ENCODE measurements around the gene KLHL30. TPM values are rescaled to one million over a fixed set of nuclear protein-coding genes. Genes with fewer than 3 reads are reported as not detected.

The KLHL30 gene
- total RNA-seq, 4 donors from 2014 or later = 0.20 to 0.67 (median 0.38) TPM

GRCh38 chr2:238132463-238133450, 5.7 kb upstream of the KLHL30 start:
- Histone ChIP-seq H3K4me3 (replicated peaks in 1 of 3) (no peak overlapping the region), H3K9me3 (no peaks in the 10 kb centered on the region), H3K27ac (no peak overlapping the region), H3K4me1 (no peaks in the 10 kb centered on the region), H3K36me3 (no peaks in the 10 kb centered on the region), H3K27me3 (no peaks in the 10 kb centered on the region)
- no peak for TF ChIP-seq CTCF (IDR thresholded peaks at IDR 0.05)
- TF ChIP-seq POLR2A (IDR thresholded peaks at IDR 0.05) = no peak
- no peak for DNase-seq
- intact Hi-C loops (cut with DNase I) = no loop called here
- WGBS, 2 donors = 90 to 95% methylated on average over 20 to 22 of the region's 23 CpGs

- Histone ChIP-seq H3K27me3 (no peaks in the 10 kb centered on the region), H3K27ac (no peak overlapping the region), H3K4me3 (replicated peaks in 1 of 3) (no peak overlapping the region), H3K9me3 (no peaks in the 10 kb centered on the region), H3K36me3 (no peaks in the 10 kb centered on the region), H3K4me1 (peaks cover 3 to 9% of the 10 kb centered on the region in 2 donors)
- intact Hi-C loops (cut with DNase I) = no loop called here
- no peak for DNase-seq
- TF ChIP-seq CTCF (IDR thresholded peaks at IDR 0.05) (no peak), POLR2A (IDR thresholded peaks at IDR 0.05) (no peak)
- WGBS, 2 donors = 69 to 75% methylated on average over 7 to 9 of the region's 14 CpGs
Measured at GRCh38 chr2:238133499-238134392, 4.7 kb upstream of the KLHL30 start.

- Histone ChIP-seq H3K4me1 (peaks cover 8 to 15% of the 10 kb centered on the region in 2 donors), H3K27me3 (no peaks in the 10 kb centered on the region), H3K4me3 (replicated peaks in 1 of 3) (no peak overlapping the region), H3K36me3 (no peaks in the 10 kb centered on the region), H3K9me3 (no peaks in the 10 kb centered on the region), H3K27ac (no peak overlapping the region)
- TF ChIP-seq CTCF (IDR thresholded peaks at IDR 0.05) (no peak), POLR2A (IDR thresholded peaks at IDR 0.05) (no peak)
- no peak for DNase-seq
- intact Hi-C loops (cut with DNase I) = no loop called here
- 94 to 97% methylated on average over 9 to 11 of the region's 11 CpGs for WGBS, 2 donors
Measured at GRCh38 chr2:238134393-238134785, 4.1 kb upstream of the KLHL30 start.

GRCh38 chr2:238135601-238136150, 2.8 kb upstream of the KLHL30 start:
- H3K4me1 ChIP-seq = peaks cover 8 to 16% of the 10 kb centered on the region in 2 donors

More at GRCh38 chr2:238135601-238136150, 2.8 kb upstream of the KLHL30 start:
- 88 to 93% methylated on average over 15 of the region's 15 CpGs for WGBS, 2 donors
- no peak for TF ChIP-seq CTCF (IDR thresholded peaks at IDR 0.05)
- TF ChIP-seq POLR2A (IDR thresholded peaks at IDR 0.05) = no peak
- Histone ChIP-seq H3K27ac (no peak overlapping the region), H3K9me3 (no peaks in the 10 kb centered on the region), H3K4me3 (replicated peaks in 1 of 3) (no peak overlapping the region), H3K27me3 (no peaks in the 10 kb centered on the region), H3K36me3 (no peaks in the 10 kb centered on the region)
- no peak for DNase-seq
- intact Hi-C loops (cut with DNase I) = no loop called here
